Transverse colon (tissue), 3 donors: ENCODE results near the gene MYZAP.

ENCODE experiments used
- EP300 ChIP-seq: sonication (generic); formaldehyde crosslinking; IDR thresholded peaks from one replicate; pipeline ENCODE4 v1.6.1; 2017; ENCODE audit warnings: antibody characterized with exemption, low read depth
- POLR2A ChIP-seq: fragments of 450-650 bp; IDR thresholded peaks from one replicate; pipeline ENCODE4 v1.6.1; 2016; ENCODE audit warnings: antibody characterized with exemption, mild to moderate bottlenecking, moderate library complexity
- TF ChIP-seq, protein P1 (sequence below), 5 experiments: fragments of 200-600 bp in 3 of 5; fragments of 450-650 bp in 2 of 5; sonication (generic) in 3 of 5; IDR thresholded peaks; 1 replicate in 2 of 5; 2 replicates in 3 of 5; pipeline ENCODE4 v1.5.1; 2016 to 2017; ENCODE audit warnings: antibody characterized with exemption in 5 of 5, inconsistent platforms in 3 of 5, mild to moderate bottlenecking in 2 of 5, moderate library complexity in 1 of 5

DNA sequence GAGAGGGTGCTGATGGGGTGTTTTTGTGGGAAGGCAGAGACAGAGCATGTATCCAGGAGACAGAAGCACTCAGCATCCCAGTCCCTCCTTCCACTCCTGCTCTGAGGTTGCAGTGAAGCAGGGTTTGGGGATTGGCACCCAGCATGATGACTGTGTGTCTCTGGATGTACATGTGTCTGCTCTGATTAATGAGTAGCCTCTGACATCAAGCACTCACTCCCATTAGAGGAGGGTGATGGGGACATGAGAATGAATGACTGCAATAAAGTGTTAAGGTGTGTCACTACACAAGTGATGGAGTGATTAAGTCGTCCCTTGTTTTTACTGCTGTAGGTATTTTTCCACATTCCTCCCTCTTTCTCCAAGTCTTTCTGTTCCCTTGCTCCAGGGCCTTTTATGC lies 9.6 kb upstream of the MYZAP start:
- TF ChIP-seq, protein P1, sequence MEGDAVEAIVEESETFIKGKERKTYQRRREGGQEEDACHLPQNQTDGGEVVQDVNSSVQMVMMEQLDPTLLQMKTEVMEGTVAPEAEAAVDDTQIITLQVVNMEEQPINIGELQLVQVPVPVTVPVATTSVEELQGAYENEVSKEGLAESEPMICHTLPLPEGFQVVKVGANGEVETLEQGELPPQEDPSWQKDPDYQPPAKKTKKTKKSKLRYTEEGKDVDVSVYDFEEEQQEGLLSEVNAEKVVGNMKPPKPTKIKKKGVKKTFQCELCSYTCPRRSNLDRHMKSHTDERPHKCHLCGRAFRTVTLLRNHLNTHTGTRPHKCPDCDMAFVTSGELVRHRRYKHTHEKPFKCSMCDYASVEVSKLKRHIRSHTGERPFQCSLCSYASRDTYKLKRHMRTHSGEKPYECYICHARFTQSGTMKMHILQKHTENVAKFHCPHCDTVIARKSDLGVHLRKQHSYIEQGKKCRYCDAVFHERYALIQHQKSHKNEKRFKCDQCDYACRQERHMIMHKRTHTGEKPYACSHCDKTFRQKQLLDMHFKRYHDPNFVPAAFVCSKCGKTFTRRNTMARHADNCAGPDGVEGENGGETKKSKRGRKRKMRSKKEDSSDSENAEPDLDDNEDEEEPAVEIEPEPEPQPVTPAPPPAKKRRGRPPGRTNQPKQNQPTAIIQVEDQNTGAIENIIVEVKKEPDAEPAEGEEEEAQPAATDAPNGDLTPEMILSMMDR (IDR thresholded peaks at IDR 0.05), result no peak
- TF ChIP-seq EP300 (no peak), POLR2A (no peak)
